ENCODE data around the gene SLC26A6.

GRCh38 chr3:48619541-48620524 lies 15.4 kb downstream of the SLC26A6 start:
- TF ChIP-seq CTCF (IDR thresholded peaks at IDR 0.05 in 4 of 5, conservative IDR thresholded peaks at IDR 0.05 in 1 of 5), result no peak
- TF ChIP-seq POLR2A (IDR thresholded peaks at IDR 0.05), result no peak
